ENCODE measurements around the gene CASTOR2. TPM values are rescaled to one million over a fixed set of nuclear protein-coding genes. Genes with fewer than 3 reads are reported as not detected.

The CASTOR2 gene
- total and polyA plus RNA-seq, 2 of the 8 experiments (the other 6 are each of a cell fraction or from before 2014, with no cell fraction given) = 12.1 to 47.8 TPM

DNA sequence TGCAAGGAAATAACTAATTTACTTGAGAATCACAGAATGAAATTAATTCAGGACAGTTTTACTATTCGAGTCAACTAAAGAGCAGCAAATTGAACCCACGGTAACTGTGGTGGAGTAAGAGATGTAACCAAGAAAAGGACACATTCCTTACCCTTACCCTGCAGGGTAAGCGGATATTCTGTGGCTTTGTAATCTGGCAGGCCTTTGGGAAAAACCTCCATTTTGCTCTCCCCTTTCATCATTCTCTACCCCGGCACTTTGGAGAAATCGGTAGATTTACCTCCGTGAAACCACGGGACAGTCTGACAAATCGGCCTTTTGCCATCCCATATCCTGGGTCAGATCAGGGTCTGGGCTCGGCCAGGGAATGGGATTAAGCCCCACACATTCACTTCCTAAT is 90.7 kb downstream of the CASTOR2 start:
- no peaks in the 10 kb centered on the region for H3K4me1 ChIP-seq (replicated peaks in 1 of 4; ENCODE audit: control insufficient read depth in 3 of 4, insufficient read depth in 4 of 4, low read length in 3 of 4)
- no peaks in the 10 kb centered on the region for H3K79me2 ChIP-seq (ENCODE audit: control insufficient read depth in 1 of 2, insufficient read depth in 2 of 2, low read length in 2 of 2)
- H3K14ac ChIP-seq (ENCODE audit: insufficient read length) = no peak overlapping the region
- no peak overlapping the region for H3K27ac ChIP-seq (ENCODE audit: low read depth, low read length)
- ChIA-PET CTCF (ENCODE audit: partially characterized antibody) (interaction anchor here (2.4 kb wide), 1 partner anchor 21 kb away, joined by 5 read pairs; no protein-coding TSS in a partner anchor), POLR2A (ENCODE audit: partially characterized antibody) (interaction anchor here (1.5 kb wide), 1 partner anchor 18 kb away, joined by 5 read pairs; no protein-coding TSS in a partner anchor)
- no peak overlapping the region for H3K56ac ChIP-seq (replicated peaks; ENCODE audit: insufficient read length, low read depth, low read length)
- no peak overlapping the region for H2AFZ ChIP-seq (ENCODE audit: low read length)
- H3K23me2 ChIP-seq (ENCODE audit: low read depth, low read length) = no peaks in the 10 kb centered on the region
- WGBS, 2 experiments (ENCODE audit: extremely low coverage in 1 of 2, insufficient coverage in 1 of 2, insufficient read length in 1 of 2, insufficient replicate concordance in 2 of 2, low coverage in 1 of 2, low lambda C conversion rate in 2 of 2, missing lambda C conversion rate in 1 of 2) = 97% methylated on average over 9 of the region's 9 CpGs; no CpG with 5 or more reads in 1 of the 2 experiments
- H3K4me2 ChIP-seq (ENCODE audit: insufficient read depth in 1 of 2, low read depth in 2 of 2, low read length in 2 of 2) = no peak overlapping the region
- H3K9ac ChIP-seq (replicated peaks in 1 of 4; ENCODE audit: extremely low read depth in 1 of 4, low read depth in 3 of 4, low read length in 3 of 4) = no peak overlapping the region
- H2BK20ac ChIP-seq (ENCODE audit: low read length) = no peak overlapping the region
- H3K9me3 ChIP-seq (ENCODE audit: insufficient read depth in 2 of 2, low read depth in 1 of 2, low read length in 1 of 2) = no peaks in the 10 kb centered on the region
- H3K4me3 ChIP-seq (ENCODE audit: extremely low read depth in 1 of 4, insufficient read depth in 2 of 4, low read depth in 3 of 4, low read length in 4 of 4) = no peak overlapping the region
- H3K79me1 ChIP-seq (ENCODE audit: low read depth, low read length) = no peaks in the 10 kb centered on the region; the same call in 1 of the 2 replicates
- H4K5ac ChIP-seq (ENCODE audit: insufficient read length, low read depth, low read length) = no peak overlapping the region
- DNase-seq (ENCODE audit: low read depth in 1 of 2, low spot score in 2 of 2) (no peak), FAIRE-seq (no peak)
- peaks cover 20 to 74% (median 39%) of the 10 kb centered on the region in 4 experiments; a peak in 7 of 8 replicates for H3K36me3 ChIP-seq (ENCODE audit: control insufficient read depth in 2 of 4, insufficient read depth in 4 of 4, low read length in 3 of 4)
- no peak overlapping the region for H3K23ac ChIP-seq (ENCODE audit: insufficient read length)
- H2AK5ac ChIP-seq (ENCODE audit: low read depth, low read length) = no peak overlapping the region
- H4K91ac ChIP-seq (replicated peaks; ENCODE audit: insufficient read length, low read length) = no peak overlapping the region
- H4K20me1 ChIP-seq (replicated peaks in 1 of 2; ENCODE audit: control insufficient read depth in 1 of 2, insufficient read depth in 2 of 2, low read length in 2 of 2) = no peaks in the 10 kb centered on the region
- H3K18ac ChIP-seq (ENCODE audit: extremely low read depth, low read length) = no peak overlapping the region
- no peak overlapping the region for H2BK12ac ChIP-seq (ENCODE audit: low read depth, low read length)
- H3K4ac ChIP-seq (replicated peaks; ENCODE audit: insufficient read length, low read depth, low read length) = no peak overlapping the region
- H2BK120ac ChIP-seq (replicated peaks; ENCODE audit: low read depth, low read length) = no peak overlapping the region
- H3K27me3 ChIP-seq (replicated peaks in 1 of 4; ENCODE audit: control insufficient read depth in 3 of 4, extremely low read depth in 1 of 4, insufficient read depth in 3 of 4, low read length in 3 of 4) = no peaks in the 10 kb centered on the region
- H4K8ac ChIP-seq (ENCODE audit: extremely low read depth, insufficient read depth, low read length) = no peak overlapping the region; the same call in 1 of the 2 replicates
- H2BK5ac ChIP-seq (ENCODE audit: low read depth, low read length) = no peak overlapping the region; the same call in 1 of the 2 replicates
- no peak overlapping the region for H2BK15ac ChIP-seq (ENCODE audit: low read length)
